Activated T-helper 1 cell treated with anti-CD3 and anti-CD28 coated beads, Interleukin-12 subunit alpha, Interleukin-12 subunit beta, Interleukin-2, Interleukin-4 antibody, amounts not matched to agents 30 ng/mL and 10 ng/mL and 1 ng/mL, durations not matched to agents 14 hours and 24 hours and 36 hours (primary cell): ENCODE data around the gene VPS8. TPM values are rescaled to one million over a fixed set of nuclear protein-coding genes. Genes with fewer than 3 reads are reported as not detected.
A peak's percentile ranks its signal among the peaks of the same experiment; 100 is the strongest.

Source experiments
- DNase-seq: peaks from one replicate; pipeline ENCODE4 v3.0.0; 2021; ENCODE audit warnings: low spot score
- H3K27ac Mint-ChIP-seq: one replicate; pipeline ENCODE4 v1.8.0; 2021; ENCODE audit warnings: mild to moderate bottlenecking, mixed read lengths
- H3K27me3 Mint-ChIP-seq: one replicate; pipeline ENCODE4 v1.8.0; 2022; ENCODE audit warnings: mild to moderate bottlenecking, moderate library complexity, mixed read lengths; ENCODE audit not compliant: insufficient read depth
- H3K36me3 Mint-ChIP-seq: one replicate; pipeline ENCODE4 v1.8.0; 2021; ENCODE audit warnings: low read depth, mixed read lengths
- H3K4me1 Mint-ChIP-seq: one replicate; pipeline ENCODE4 v1.8.0; 2021; ENCODE audit warnings: low read depth, mixed read lengths
- H3K4me3 Mint-ChIP-seq: one replicate; pipeline ENCODE4 v1.8.0; 2021; ENCODE audit warnings: mild to moderate bottlenecking, moderate library complexity, mixed read lengths
- H3K9me3 Mint-ChIP-seq: one replicate; pipeline ENCODE4 v1.8.0; 2021; ENCODE audit warnings: mixed read lengths
- intact Hi-C: fragments of 100-400 bp; cut with micrococcal nuclease; formaldehyde crosslinking; loops from one replicate; pipeline ENCODE4 v1.15.1; 2024
- total RNA-seq: library from RNA; stranded (reverse); gene quantifications from 2 replicates; pipeline ENCODE4 v1.2.3, GENCODE V29; 2022

VPS8 gene
- total RNA-seq, 1 donor from 2014 or later, result 37.8 TPM

DNA sequence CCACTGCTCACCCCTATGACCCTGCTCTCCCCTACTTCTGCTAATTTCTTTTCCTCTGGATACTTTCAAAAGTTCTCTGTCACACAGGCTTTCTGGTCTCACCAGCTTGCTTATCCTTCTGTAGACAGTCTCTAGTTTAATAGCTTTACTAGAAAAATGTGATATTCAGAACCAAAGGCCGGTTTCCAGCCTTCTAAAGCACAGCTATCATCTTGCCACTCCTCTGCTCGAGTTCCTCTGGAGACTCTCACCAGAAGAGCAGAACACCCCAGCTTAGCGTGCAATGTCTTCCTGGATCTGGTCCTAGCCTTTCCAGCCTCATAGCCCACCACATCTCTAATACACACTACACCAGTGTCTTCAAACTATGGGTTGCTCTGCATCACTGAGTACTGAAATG lies 1.8 kb upstream of the VPS8 start:
- no peaks in the 10 kb centered on the region for H3K9me3 Mint-ChIP-seq
- intact Hi-C loops, result loop anchor here (2.0 to 10.0 kb wide), 6 partner anchors 565 to 1965 kb away; partner anchors contain the start of genes ABCC5, ALG3, EEF1AKMT4 and SENP2
- H3K4me3 Mint-ChIP-seq, result no peak overlapping the region
- DNase-seq, result no peak
- H3K4me1 Mint-ChIP-seq, result peaks cover 54% of the 10 kb centered on the region
- peak overlapping the region; percentile 16 for H3K27ac Mint-ChIP-seq
- H3K36me3 Mint-ChIP-seq, result peaks cover 2% of the 10 kb centered on the region
- peaks cover 4% of the 10 kb centered on the region for H3K27me3 Mint-ChIP-seq

DNA sequence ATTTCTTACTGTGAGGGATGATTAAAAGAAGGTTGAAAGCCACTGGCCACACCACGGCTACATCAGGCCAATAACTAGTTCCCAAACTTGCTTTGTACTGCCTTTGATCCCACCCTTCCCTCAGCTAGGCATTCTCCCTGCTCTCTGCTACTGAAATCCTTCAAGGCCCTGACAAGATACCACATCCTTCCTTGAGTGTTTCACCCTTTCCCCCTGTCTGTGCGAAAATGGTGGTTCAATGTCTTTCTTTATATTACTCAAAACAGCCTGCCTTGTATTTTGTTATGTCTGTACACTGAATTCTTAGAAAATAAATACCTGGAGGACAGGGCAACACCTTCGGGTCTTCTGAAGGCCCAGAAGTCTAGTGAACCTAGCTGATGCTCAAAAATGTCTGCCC lies 932 bp upstream of the VPS8 start:
- Mint-ChIP-seq H3K4me3 (peak overlapping the region; percentile 25), H3K4me1 (peaks cover 63% of the 10 kb centered on the region), H3K9me3 (no peaks in the 10 kb centered on the region), H3K27ac (peak overlapping the region; percentile 83), H3K36me3 (peaks cover 2% of the 10 kb centered on the region), H3K27me3 (peaks cover 4% of the 10 kb centered on the region)
- no peak for DNase-seq
- intact Hi-C loops, result loop anchor here (2.0 to 10.0 kb wide), 6 partner anchors 566 to 1964 kb away; partner anchors contain the start of genes ABCC5, ALG3, EEF1AKMT4 and SENP2

DNA sequence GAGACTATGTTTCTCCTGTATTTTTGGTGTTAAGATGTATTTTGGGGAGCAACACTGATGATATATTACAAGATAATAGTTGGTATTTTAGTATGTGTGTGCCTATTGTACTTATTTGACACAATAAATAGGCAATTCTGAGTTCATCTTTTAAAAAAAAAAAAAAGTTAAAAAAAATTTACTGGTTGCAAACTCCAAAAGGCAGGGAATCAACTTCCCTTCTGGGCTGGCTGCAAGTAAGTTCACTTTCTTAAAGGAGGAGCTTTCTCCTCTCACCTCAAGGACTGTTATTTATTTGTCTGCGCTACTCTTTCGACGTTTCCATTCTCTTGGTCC lies 335 bp upstream of the VPS8 start:
- Mint-ChIP-seq H3K4me3 (peak overlapping the region; percentile 94), H3K27me3 (peaks cover 4% of the 10 kb centered on the region), H3K9me3 (no peaks in the 10 kb centered on the region), H3K27ac (peak overlapping the region; percentile 95), H3K4me1 (peaks cover 69% of the 10 kb centered on the region), H3K36me3 (peaks cover 6% of the 10 kb centered on the region)
- DNase-seq, result no peak
- intact Hi-C loops, result loop anchor here (2.0 to 10.0 kb wide), 6 partner anchors 567 to 1963 kb away; partner anchors contain the start of genes ABCC5, ALG3, EEF1AKMT4 and SENP2

DNA sequence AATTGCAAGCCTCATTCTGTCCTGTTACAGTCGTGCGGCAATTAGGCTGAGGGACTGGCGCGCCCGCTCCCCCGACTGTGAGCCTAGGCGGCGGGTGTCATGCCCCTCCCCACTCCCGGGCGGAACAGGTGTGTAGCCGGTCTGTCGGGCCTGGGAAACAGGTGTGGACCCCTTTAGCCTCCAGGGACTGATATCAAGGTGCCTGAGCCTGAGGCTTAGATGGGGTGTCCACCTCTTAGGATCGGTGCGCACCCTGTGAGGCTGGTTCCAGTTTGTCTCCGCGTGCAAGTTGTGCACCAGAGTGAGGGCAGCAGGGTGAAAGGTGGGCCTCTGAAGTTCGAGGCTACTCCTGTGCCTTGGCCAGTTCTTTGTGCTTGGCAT lies 686 bp downstream of the VPS8 start:
- H3K27ac Mint-ChIP-seq, result peak overlapping the region; percentile 95
- H3K4me1 Mint-ChIP-seq, result peaks cover 79% of the 10 kb centered on the region
- peak overlapping the region; percentile 94 for H3K4me3 Mint-ChIP-seq
- peaks cover 4% of the 10 kb centered on the region for H3K27me3 Mint-ChIP-seq
- intact Hi-C loops, result loop anchor here (1.0 to 10.0 kb wide), 10 partner anchors 100 to 1962 kb away; partner anchors contain the start of genes ALG3, EEF1AKMT4, EPHB3 and MAGEF1
- peak; percentile 28 for DNase-seq
- H3K9me3 Mint-ChIP-seq, result no peaks in the 10 kb centered on the region
- peaks cover 12% of the 10 kb centered on the region for H3K36me3 Mint-ChIP-seq

DNA sequence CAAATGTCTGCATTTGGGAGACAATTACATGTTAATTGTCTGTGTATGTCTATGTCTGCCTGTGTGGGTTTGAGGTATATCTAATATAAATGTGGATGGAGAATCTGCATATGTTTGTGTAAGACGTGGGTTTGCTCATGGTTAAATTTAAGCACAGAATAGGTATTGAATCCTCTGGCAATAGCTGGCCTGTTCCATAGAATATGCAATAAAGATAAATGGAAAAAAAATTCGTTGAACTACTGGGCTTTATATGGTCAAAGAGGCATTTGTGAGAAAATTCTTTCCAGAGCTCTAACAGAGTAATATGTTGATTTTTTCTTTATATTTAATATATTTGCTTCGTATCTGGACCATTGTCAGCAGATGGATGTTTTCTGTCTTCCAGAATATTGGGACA lies 1.4 kb downstream of the VPS8 start:
- DNase-seq, result no peak
- intact Hi-C loops, result loop anchor here (2.0 to 10.0 kb wide), 8 partner anchors 101 to 1961 kb away; partner anchors contain the start of genes ALG3, EEF1AKMT4, MAGEF1 and SENP2
- H3K27ac Mint-ChIP-seq, result peak overlapping the region; percentile 95
- H3K4me3 Mint-ChIP-seq, result peak overlapping the region; percentile 94
- no peaks in the 10 kb centered on the region for H3K9me3 Mint-ChIP-seq
- peaks cover 83% of the 10 kb centered on the region for H3K4me1 Mint-ChIP-seq
- peaks cover 15% of the 10 kb centered on the region for H3K36me3 Mint-ChIP-seq
- peaks cover 4% of the 10 kb centered on the region for H3K27me3 Mint-ChIP-seq

DNA sequence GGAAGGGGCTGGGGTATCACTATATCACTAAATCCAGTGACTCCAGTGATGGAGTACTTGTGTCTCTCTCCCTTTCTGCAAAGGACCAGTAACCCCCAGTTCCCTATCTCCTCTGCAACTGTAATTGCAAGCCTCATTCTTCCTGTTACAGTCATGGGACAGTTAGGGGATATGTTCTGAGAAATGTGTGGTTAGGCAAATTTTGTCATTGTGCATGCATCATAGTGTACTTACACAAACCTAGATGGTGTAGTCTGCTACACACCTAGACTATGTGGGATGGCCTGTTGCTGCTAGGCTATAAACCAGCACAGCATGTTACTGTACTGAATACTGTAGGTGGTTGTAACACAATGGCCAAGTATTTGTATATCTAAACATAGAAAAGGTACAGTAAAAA lies 2.2 kb downstream of the VPS8 start:
- DNase-seq, result no peak
- Mint-ChIP-seq H3K27ac (peak overlapping the region; percentile 95), H3K4me1 (peaks cover 77% of the 10 kb centered on the region)

DNA sequence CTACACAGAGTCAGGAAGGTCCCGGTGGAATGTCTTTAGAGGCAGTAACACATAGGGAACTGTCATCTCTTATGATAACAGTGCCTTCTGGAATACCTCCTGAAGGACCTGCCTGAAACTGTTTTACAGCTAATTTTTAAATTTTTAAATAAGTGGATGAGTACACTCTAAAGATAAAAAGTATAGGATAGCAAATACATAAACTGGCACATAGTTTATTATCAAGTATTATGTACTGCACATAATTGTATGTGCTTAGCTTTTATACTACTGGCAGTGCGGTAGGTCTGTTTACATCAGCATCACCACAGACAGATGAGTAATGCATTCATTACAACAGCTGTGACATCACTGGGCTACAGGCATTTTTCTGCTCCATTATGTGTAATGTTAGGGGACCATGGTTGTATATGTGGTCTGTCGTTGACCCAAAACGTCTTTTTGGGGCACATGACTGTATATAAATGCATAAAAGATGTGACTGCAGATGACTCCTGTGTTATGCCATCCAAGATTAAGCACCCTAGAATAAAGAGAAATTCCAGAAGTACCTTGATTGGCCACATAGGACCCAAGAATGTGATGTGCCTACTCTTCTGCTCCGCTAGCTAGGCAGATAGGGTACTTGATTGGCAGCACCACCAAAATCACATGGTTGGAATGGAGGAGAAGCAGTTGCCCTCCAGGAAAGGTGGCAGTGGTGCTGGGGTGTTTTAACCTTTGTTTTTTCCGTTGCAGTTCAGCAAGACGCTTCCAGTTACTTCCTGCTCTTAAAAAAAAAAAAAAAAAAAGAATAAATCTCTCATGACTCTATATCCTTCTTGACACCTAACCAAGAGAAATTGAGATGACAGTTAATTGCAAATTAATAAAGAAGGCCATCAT lies 3.3 kb downstream of the VPS8 start:
- intact Hi-C loops, result loop anchor here (10.0 kb wide), 4 partner anchors 570 to 1960 kb away; partner anchors contain the start of genes ALG3, EEF1AKMT4 and TRA2B
- peaks cover 2% of the 10 kb centered on the region for H3K27me3 Mint-ChIP-seq
- peaks cover 18% of the 10 kb centered on the region for H3K36me3 Mint-ChIP-seq
- H3K9me3 Mint-ChIP-seq, result no peaks in the 10 kb centered on the region
- peak overlapping the region; percentile 58 for H3K4me3 Mint-ChIP-seq
- H3K27ac Mint-ChIP-seq, result peak overlapping the region; percentile 71
- H3K4me1 Mint-ChIP-seq, result peaks cover 74% of the 10 kb centered on the region
- peak; percentile 36 for DNase-seq

More for the DNA sequence above, 2.2 kb downstream of the VPS8 start:
- Mint-ChIP-seq H3K27me3 (peaks cover 4% of the 10 kb centered on the region), H3K9me3 (no peaks in the 10 kb centered on the region), H3K36me3 (peaks cover 15% of the 10 kb centered on the region), H3K4me3 (peak overlapping the region; percentile 94)
- intact Hi-C loops, result loop anchor here (1.0 to 10.0 kb wide), 6 partner anchors 58 to 1961 kb away; partner anchors contain the start of genes ALG3, EEF1AKMT4, SENP2 and TRA2B

DNA sequence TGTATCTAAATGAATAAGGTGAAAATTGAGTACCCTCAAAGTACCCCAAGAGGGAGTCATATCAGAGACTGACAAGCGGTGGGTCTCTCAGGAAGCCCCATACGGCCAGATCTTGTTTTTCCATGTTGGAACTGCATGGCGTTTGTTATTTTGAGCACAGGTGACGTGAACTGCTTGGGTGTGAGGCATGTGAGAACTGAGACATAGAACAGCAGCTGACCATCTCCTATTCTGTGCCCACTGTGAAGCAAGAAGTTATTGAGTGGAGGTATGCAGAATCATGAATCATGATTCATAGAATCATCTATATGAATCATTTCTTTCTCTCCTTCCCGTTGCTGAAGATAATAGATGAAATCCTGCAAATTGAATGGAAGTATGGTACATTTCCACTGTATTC lies 4.6 kb downstream of the VPS8 start:
- H3K4me1 Mint-ChIP-seq, result peaks cover 61% of the 10 kb centered on the region
- peaks cover 2% of the 10 kb centered on the region for H3K27me3 Mint-ChIP-seq
- H3K4me3 Mint-ChIP-seq, result no peak overlapping the region
- peaks cover 18% of the 10 kb centered on the region for H3K36me3 Mint-ChIP-seq
- no peak for DNase-seq
- intact Hi-C loops, result loop anchor here (10.0 kb wide), 4 partner anchors 572 to 1958 kb away; partner anchors contain the start of genes ALG3, EEF1AKMT4 and TRA2B
- no peaks in the 10 kb centered on the region for H3K9me3 Mint-ChIP-seq
- H3K27ac Mint-ChIP-seq, result no peak overlapping the region

DNA sequence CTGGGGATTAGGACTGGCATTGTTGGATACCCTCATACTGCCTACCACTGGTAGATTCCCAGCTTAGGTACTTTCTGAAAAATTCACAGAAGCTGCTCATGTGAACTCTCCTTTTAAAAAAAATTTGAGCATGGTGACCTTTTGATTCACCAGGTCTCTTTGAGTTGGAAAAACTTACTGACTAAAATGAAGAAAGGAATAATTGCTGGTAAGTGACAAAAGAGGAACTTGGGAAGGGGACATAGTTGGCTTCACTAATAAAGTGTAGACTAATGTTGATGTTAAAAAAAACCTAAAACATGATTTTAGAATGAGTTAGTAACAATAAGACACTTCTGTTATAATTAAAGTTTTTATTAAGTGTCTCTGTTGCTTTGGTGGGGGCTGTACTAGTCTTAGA lies 8.6 kb downstream of the VPS8 start:
- no peak overlapping the region for H3K27ac Mint-ChIP-seq
- intact Hi-C loops, result no loop called here
- no peaks in the 10 kb centered on the region for H3K9me3 Mint-ChIP-seq
- no peak for DNase-seq
- H3K4me1 Mint-ChIP-seq, result peaks cover 25% of the 10 kb centered on the region
- no peak overlapping the region for H3K4me3 Mint-ChIP-seq
- peaks cover 20% of the 10 kb centered on the region for H3K36me3 Mint-ChIP-seq
- no peaks in the 10 kb centered on the region for H3K27me3 Mint-ChIP-seq

DNA sequence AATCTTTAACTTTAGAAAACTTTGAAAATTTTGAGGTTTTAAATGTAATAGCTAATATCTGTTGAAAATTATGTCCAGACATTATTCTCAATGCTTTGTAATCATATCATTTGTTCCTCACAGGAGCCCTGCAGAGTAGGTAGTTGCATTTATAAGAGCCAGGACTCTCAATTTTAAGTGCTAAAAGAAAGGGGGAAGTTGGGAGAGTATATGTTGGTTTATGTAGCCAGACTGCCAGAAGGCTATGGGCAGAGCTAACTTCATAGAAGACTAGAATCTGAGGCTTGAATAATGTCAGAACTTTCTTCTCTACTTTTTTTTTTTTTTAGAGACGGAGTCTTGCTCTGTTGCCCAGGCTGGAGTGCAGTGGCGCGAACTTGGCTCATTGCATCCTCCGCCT lies 9.1 kb downstream of the VPS8 start:
- no peaks in the 10 kb centered on the region for H3K27me3 Mint-ChIP-seq
- H3K4me3 Mint-ChIP-seq, result no peak overlapping the region
- H3K36me3 Mint-ChIP-seq, result peaks cover 23% of the 10 kb centered on the region
- peaks cover 20% of the 10 kb centered on the region for H3K4me1 Mint-ChIP-seq
- H3K27ac Mint-ChIP-seq, result no peak overlapping the region
- DNase-seq, result no peak
- intact Hi-C loops, result no loop called here
- H3K9me3 Mint-ChIP-seq, result no peaks in the 10 kb centered on the region

DNA sequence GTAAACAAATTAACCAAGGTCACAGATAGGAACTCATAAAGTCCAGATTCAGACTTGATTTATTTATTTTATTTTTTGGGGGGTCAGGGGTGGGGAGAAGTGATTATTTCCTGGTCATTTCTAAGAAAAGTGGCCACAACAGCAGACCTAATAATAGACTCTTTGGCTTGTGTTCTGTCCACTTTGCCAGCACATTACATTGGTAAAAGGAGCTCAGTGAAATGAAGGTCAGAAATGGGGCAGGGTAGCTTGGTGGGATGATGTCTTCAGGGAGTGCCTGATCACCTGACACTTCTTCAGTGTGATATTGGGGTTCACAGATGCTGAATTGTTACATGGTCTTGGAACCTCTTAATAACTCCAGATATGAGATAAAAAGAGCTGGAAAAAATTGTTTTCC lies 10.1 kb downstream of the VPS8 start:
- Mint-ChIP-seq H3K4me1 (peaks cover 10% of the 10 kb centered on the region), H3K36me3 (peaks cover 18% of the 10 kb centered on the region), H3K4me3 (no peak overlapping the region), H3K27me3 (no peaks in the 10 kb centered on the region), H3K9me3 (no peaks in the 10 kb centered on the region), H3K27ac (no peak overlapping the region)
- intact Hi-C loops, result no loop called here
- no peak for DNase-seq

DNA sequence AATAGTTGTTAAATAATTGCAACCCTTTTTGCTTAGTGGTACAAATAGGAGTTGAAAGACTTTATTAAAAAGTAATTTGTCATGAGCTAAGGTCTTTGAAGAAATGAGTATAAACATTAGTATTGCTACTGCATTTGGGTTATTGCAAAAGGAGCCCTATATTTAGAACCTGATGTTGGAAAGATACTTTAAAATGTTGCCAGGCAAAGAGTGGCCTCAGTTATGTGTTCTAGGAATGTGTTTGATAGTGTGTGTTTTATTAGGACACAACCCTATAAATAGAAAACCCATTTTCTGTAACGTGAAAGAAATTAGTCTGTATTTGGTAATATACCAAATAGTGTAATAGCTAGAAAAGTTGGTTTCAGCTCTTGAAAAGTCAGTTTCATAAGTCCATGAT lies 10.7 kb downstream of the VPS8 start:
- Mint-ChIP-seq H3K36me3 (peaks cover 18% of the 10 kb centered on the region), H3K9me3 (no peaks in the 10 kb centered on the region), H3K4me3 (no peak overlapping the region), H3K4me1 (peaks cover 4% of the 10 kb centered on the region), H3K27me3 (no peaks in the 10 kb centered on the region), H3K27ac (no peak overlapping the region)
- intact Hi-C loops, result no loop called here
- no peak for DNase-seq

DNA sequence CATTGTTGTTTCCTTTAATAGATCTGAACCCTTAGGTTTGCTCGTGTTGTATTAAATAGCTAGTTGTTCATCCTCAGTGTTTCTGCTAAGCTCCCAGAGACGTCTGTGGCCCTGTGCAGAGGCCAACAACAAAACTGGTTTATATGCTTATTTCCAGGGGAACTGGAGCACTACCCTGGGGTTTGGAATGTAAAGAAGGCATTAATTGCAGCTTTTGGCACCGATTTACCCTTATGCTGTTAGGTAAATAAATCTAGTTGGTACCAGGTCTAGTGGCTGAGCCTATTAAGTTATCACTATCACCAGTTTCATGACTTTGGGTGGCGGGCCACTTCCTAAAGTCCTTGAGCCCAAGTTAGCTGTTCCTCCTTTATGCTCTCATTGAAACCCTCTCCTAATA lies 12.0 kb downstream of the VPS8 start:
- DNase-seq, result no peak

More for the DNA sequence above, 12.0 kb downstream of the VPS8 start:
- no peaks in the 10 kb centered on the region for H3K9me3 Mint-ChIP-seq
- no peaks in the 10 kb centered on the region for H3K4me1 Mint-ChIP-seq
- peaks cover 22% of the 10 kb centered on the region for H3K36me3 Mint-ChIP-seq
- H3K4me3 Mint-ChIP-seq, result no peak overlapping the region
- intact Hi-C loops, result no loop called here
- no peaks in the 10 kb centered on the region for H3K27me3 Mint-ChIP-seq
- H3K27ac Mint-ChIP-seq, result no peak overlapping the region
